Measurements from ENCODE around the gene OR5K3.
A peak's percentile ranks its signal among the peaks of the same experiment; 100 is the strongest.

GRCh38 chr3:98359993-98360675, 30.3 kb upstream of the OR5K3 start:
- TF ChIP-seq CTCF (IDR thresholded peaks at IDR 0.05; ENCODE audit: insufficient read depth, low read length, poor library complexity, severe bottlenecking), result peak; percentile 23
- no peak for TF ChIP-seq EZH2phosphoT487 (conservative IDR thresholded peaks at IDR 0.05; ENCODE audit: low read length)

All from SU-DHL-6 (cell line).